Measurements from ENCODE around the gene IFITM2.

The IFITM2 gene

DNA sequence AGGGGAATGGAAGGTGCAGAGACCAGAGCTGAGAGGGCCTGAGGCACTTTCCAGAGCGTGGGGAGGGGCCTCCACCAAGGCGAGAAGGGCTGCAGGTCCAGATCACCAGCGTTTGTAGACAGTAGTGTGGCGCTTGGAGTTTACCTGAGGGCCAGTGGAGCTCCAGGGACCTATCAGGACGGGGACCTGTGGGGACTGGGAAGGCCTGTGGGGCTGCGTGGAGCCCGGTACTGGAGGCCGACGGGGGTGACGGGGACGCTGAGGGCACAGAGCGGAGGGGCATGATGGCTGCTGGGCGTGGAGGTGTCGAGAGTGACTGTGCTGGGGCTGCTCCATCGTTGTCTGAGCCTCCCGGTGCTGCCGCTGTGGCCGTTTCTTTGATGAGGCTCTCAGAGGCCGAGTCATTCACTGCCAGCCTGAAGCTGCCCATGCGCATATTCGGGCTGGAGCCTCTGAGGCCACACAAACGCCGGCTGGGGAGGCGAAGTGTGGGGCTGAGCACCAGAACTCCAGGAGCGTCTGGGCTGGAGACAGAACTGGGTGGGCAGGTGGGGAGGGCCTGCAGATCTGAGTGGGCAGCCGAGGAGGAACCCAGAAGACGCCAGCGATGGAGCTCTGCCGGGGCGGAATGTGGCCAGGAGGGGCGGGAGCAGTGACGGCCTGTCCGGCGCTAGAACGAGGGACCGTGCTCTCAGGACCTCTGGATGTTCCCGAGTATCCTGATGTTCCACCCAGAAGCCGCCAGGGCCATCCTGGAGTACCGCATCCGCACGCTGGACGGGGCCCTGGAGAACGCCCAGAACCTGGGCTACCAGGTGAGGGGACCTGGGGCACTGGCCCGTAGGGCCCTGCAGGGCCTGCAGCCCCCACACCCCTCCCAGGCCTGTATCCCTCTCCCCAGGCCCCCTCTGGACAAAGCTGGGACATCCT lies 16.1 kb upstream of the IFITM2 start:
- no peak for TF ChIP-seq JUND (IDR thresholded peaks at IDR 0.05; ENCODE audit: low read depth)
- no peak for DNase-seq (ENCODE audit: low read depth in 1 of 2, low spot score in 1 of 2)
- in situ Hi-C loops (cut with HindIII; ENCODE audit: low pct_unique_long_range_greater_than_20kb, low sequenced_read_pairs) = no loop called here

DNA sequence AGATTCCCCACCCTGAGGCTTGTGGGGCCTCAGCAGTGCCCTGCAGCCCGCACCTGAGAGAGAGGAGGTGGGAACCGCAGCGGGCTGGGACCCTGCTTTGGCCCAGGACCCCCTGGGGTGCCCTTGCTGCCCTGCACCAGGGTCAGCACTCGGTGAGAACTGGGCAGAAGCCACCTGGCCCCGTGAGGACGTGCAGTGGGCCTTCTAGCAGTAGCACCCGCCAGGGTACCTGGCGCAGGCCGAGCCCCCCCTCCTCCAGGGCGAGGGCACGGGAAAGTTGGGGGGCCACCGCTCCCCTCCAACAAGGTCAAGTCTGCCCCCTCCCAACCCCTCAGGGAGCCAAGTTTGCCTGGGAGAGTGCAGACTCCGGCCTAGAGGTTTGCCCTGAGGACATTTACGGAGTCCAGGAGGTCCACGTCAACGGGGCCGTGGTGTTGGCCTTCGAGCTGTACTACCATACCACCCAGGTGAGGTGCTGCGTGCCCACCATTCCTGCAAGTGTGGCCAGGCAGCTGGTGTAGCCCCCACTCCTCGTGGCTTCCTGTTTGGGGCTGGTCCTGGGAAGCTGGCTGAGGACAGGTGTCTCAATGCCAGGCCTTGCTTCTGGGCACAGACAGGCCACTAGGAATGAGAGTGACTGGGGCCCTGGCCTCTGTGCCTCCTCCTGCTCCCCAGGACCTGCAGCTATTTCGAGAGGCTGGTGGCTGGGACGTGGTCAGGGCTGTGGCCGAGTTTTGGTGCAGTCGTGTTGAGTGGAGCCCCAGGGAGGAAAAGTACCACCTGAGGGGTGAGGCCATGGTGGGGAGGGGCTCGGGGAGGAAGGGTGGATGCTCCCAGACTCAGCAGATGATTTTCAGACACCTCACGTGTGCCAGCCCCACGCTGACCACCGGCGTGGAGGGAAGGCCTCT lies 15.2 kb upstream of the IFITM2 start:
- in situ Hi-C loops (cut with HindIII; ENCODE audit: low pct_unique_long_range_greater_than_20kb, low sequenced_read_pairs) = no loop called here
- TF ChIP-seq JUND (IDR thresholded peaks at IDR 0.05; ENCODE audit: low read depth) = no peak
- DNase-seq (ENCODE audit: low read depth in 1 of 2, low spot score in 1 of 2) = no peak

DNA sequence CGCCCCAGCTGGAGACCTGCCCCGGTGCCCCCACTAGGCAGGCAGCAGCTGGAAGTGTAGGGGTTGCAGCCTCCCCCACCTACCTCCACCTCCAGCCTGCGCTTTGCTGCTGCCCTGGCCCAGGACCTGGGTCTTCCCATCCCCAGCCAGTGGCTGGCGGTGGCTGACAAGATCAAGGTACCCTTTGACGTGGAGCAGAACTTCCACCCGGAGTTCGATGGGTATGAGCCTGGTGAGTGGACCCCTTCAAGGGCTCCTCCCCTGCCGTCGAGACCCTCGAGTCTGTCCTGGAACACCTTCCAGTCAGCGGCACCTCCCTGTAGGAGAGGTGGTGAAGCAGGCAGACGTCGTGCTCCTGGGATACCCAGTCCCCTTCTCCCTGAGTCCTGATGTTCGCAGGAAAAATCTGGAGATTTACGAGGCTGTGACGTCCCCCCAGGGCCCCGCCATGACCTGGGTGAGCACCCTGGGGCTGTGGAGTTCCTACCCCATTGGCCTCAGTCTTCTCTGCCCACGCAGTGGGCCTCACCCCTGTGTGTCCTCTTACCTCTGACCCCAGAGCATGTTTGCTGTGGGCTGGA lies 14.3 kb upstream of the IFITM2 start:
- in situ Hi-C loops (cut with HindIII; ENCODE audit: low pct_unique_long_range_greater_than_20kb, low sequenced_read_pairs) = no loop called here
- no peak for TF ChIP-seq JUND (IDR thresholded peaks at IDR 0.05; ENCODE audit: low read depth)
- no peak for DNase-seq (ENCODE audit: low read depth in 1 of 2, low spot score in 1 of 2)

GRCh38 chr11:293852-294661 lies 13.6 kb upstream of the IFITM2 start:
- no peak for DNase-seq (ENCODE audit: low read depth in 1 of 2, low spot score in 1 of 2)
- no peak for TF ChIP-seq JUND (IDR thresholded peaks at IDR 0.05; ENCODE audit: low read depth)
- in situ Hi-C loops (cut with HindIII; ENCODE audit: low pct_unique_long_range_greater_than_20kb, low sequenced_read_pairs) = no loop called here

- no peak for DNase-seq (ENCODE audit: low read depth in 1 of 2, low spot score in 1 of 2)
- in situ Hi-C loops (cut with HindIII; ENCODE audit: low pct_unique_long_range_greater_than_20kb, low sequenced_read_pairs) = no loop called here
- no peak for TF ChIP-seq JUND (IDR thresholded peaks at IDR 0.05; ENCODE audit: low read depth)
Observed at GRCh38 chr11:294780-295179, 12.8 kb upstream of the IFITM2 start.

DNA sequence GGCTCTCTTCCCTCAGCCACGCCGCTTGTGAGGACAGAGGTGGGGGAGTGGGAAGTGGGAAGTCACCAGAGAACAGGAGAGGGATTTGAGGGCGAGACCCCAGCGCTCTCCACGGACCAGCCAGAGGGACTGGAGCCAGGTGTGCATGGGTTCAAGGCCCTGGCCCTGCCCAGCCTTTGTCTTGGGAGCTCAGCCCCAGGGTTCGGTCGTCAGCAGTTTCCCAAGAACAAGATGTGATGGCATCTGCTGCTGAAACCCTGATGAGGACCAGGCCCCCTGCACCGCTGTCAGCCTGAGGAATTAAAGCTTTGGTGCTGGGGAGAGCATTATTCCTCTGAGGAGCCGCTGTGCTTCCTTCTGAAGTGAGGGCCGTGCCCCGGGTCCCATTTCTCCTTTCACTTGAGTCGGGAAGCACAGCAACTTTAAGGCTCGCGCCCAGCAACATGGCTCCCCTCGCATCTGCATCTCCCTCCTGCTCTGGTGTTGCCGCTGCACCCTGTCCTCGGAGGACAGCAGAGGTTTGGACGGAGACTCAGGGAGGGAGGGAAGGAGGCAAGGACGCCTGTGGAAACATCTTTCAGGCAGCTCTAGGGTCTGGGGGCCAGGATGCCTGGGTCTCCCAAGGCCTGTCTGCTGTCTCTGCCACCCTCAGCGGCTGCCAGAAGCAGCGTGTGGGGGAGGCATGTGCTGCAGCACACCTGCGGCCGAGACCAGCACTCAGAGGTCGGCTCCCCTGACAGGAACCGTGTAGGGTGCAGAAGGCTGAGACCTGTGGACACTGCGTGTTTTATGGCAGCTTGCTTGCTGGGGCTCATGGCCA lies 12.1 kb upstream of the IFITM2 start:
- DNase-seq (ENCODE audit: low read depth in 1 of 2, low spot score in 1 of 2) = no peak
- no peak for TF ChIP-seq JUND (IDR thresholded peaks at IDR 0.05; ENCODE audit: low read depth)
- in situ Hi-C loops (cut with HindIII; ENCODE audit: low pct_unique_long_range_greater_than_20kb, low sequenced_read_pairs) = no loop called here

DNA sequence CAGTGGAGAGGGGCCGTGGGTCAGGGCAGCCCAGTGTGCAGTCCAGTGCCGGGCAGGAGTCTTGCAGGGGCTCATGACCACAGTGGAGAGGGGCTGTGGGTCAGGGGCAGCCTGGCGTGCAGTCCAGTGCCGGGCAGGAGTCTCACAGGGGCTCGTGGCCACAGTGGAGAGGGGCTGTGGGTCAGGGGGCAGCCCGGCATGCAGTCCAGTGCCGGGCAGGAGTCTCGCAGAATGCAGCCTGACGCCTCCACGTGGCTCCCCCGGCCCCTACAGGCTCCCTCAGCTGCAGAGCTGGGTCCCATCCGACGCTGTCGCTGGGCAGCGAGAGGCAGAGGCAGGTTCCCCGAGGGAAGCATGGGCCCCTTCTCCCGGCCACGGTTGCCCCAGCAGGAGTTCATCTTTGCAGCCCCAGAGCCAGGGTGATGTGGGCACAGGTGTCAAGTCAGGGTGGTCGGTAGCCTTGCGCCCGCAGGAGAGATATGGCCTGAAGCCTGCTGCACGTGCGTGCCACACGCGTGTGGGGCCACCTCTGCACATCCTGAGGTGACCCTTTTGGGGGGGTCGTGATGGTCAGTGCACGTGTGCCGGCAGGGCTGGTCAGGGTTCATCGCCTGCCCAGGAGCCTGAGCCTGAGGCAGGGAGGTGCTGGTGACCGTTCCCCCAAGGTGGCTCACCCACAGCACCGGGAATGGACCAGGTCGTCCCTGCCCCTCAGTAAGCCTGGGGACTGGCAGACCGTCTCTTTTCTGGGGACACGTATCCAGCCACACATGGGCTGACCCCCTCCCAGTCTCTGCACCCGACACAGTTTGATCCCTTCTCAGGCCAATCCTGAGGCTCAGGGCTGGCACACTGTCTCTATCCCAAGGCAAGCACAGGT lies 11.2 kb upstream of the IFITM2 start:
- DNase-seq (ENCODE audit: low read depth in 1 of 2, low spot score in 1 of 2) = no peak
- in situ Hi-C loops (cut with HindIII; ENCODE audit: low pct_unique_long_range_greater_than_20kb, low sequenced_read_pairs) = no loop called here
- no peak for TF ChIP-seq JUND (IDR thresholded peaks at IDR 0.05; ENCODE audit: low read depth)

GRCh38 chr11:297051-297585 lies 10.5 kb upstream of the IFITM2 start:
- DNase-seq (ENCODE audit: low read depth in 1 of 2, low spot score in 1 of 2) = no peak
- TF ChIP-seq JUND (IDR thresholded peaks at IDR 0.05; ENCODE audit: low read depth) = no peak

GRCh38 chr11:297586-298405 lies 9.8 kb upstream of the IFITM2 start:
- no peak for DNase-seq (ENCODE audit: low read depth in 1 of 2, low spot score in 1 of 2)
- no peak for TF ChIP-seq JUND (IDR thresholded peaks at IDR 0.05; ENCODE audit: low read depth)
- in situ Hi-C loops (cut with HindIII; ENCODE audit: low pct_unique_long_range_greater_than_20kb, low sequenced_read_pairs) = no loop called here

More at GRCh38 chr11:297051-297585, 10.5 kb upstream of the IFITM2 start:
- in situ Hi-C loops (cut with HindIII; ENCODE audit: low pct_unique_long_range_greater_than_20kb, low sequenced_read_pairs) = no loop called here
